Vagina (tissue), 2 donors: ENCODE results near the gene NANOS3.

ENCODE experiments used
- CTCF ChIP-seq, 3 experiments: fragments of 450-650 bp in 2 of 3; fragments of 200-600 bp in 1 of 3; sonication (generic) in 1 of 3; IDR thresholded peaks; one replicate each; pipeline ENCODE4 v1.5.1; 2017 to 2019; ENCODE audit warnings: antibody characterized with exemption in 3 of 3, mild to moderate bottlenecking in 2 of 3, moderate library complexity in 2 of 3
- POLR2A ChIP-seq, 2 donors: fragments of 450-650 bp; IDR thresholded peaks; one replicate each; pipeline ENCODE4 v1.6.1; 2017; ENCODE audit warnings: antibody characterized with exemption in 2 of 2, mild to moderate bottlenecking in 2 of 2, moderate library complexity in 2 of 2

GRCh38 chr19:13913352-13913751 lies 36.4 kb downstream of the NANOS3 start:
- TF ChIP-seq CTCF (IDR thresholded peaks at IDR 0.05) (no peak), POLR2A (IDR thresholded peaks at IDR 0.05) (no peak)
